ENCODE measurements around the gene C5orf47. TPM values are rescaled to one million over a fixed set of nuclear protein-coding genes. Genes with fewer than 3 reads are reported as not detected.
A peak's percentile ranks its signal among the peaks of the same experiment; 100 is the strongest.

Gene C5orf47
- total RNA-seq, 1 donor from 2014 or later, result 0.69 TPM

DNA sequence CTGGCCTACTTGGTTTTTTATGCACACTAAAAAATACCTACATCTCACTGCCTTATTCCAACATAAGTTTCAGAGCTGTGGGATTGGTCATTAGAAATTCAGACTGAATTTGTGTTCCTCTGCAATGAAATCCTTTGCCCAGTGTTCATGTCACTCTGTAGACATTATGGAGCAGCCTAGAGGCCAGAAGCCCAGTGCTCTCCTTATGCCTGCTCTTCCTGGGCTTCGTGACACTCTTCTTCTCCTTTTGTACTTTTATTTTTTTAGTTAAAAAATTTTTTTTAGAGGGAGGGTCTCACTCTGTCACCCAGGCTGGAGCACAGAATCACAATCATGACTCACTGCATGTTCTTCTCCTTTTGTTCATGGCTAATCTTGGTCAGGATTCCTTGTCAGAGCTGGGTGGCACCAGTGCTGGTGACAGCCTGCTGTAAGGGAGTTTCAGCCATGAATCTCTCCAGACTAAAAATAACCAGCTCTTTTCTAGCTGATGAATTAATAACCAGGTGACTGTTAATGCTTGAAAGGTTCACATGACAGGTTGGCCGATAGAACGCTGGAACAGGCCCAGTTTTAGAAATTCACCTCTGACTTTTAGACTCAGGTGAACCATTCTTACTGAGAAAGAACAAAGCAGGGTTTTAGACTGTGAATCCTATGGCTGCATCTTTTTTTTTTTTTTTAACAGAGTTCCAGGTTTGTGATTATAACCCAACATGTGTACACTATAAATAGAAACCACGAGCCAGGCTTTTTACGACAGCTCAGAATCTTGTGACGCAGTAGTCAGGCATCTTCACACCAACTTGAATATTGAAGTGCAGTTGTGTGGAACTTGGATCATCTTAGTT, 34.1 kb upstream of the C5orf47 start:
- DNase-seq (ENCODE audit: low spot score), result no peak
- Histone ChIP-seq H2AFZ (replicated peaks) (no peak overlapping the region), H3K4me2 (no peak overlapping the region), H3K4me3 (no peak overlapping the region), H3K9me3 (ENCODE audit: low read depth) (no peaks in the 10 kb centered on the region), H4K20me1 (ENCODE audit: low read depth) (no peaks in the 10 kb centered on the region), H3K27me3 (no peaks in the 10 kb centered on the region), H3K9ac (no peak overlapping the region), H3K36me3 (no peaks in the 10 kb centered on the region), H3K4me1 (no peaks in the 10 kb centered on the region), H3F3A (ENCODE audit: low read depth) (no peaks in the 10 kb centered on the region), H3K27ac (no peak overlapping the region), H3K79me2 (ENCODE audit: low read depth) (no peaks in the 10 kb centered on the region)
- Mint-ChIP-seq H3K9me3 (no peaks in the 10 kb centered on the region), H3K27me3 (ENCODE audit: insufficient read depth, low read depth) (no peaks in the 10 kb centered on the region), H3K4me3 (no peak overlapping the region), H3K36me3 (peaks cover 15% of the 10 kb centered on the region), H3K27ac (no peak overlapping the region), H3K4me1 (no peaks in the 10 kb centered on the region)
- TF ChIP-seq EZH2phosphoT487 (IDR thresholded peaks at IDR 0.05), result no peak
- TF ChIP-seq, protein P1, sequence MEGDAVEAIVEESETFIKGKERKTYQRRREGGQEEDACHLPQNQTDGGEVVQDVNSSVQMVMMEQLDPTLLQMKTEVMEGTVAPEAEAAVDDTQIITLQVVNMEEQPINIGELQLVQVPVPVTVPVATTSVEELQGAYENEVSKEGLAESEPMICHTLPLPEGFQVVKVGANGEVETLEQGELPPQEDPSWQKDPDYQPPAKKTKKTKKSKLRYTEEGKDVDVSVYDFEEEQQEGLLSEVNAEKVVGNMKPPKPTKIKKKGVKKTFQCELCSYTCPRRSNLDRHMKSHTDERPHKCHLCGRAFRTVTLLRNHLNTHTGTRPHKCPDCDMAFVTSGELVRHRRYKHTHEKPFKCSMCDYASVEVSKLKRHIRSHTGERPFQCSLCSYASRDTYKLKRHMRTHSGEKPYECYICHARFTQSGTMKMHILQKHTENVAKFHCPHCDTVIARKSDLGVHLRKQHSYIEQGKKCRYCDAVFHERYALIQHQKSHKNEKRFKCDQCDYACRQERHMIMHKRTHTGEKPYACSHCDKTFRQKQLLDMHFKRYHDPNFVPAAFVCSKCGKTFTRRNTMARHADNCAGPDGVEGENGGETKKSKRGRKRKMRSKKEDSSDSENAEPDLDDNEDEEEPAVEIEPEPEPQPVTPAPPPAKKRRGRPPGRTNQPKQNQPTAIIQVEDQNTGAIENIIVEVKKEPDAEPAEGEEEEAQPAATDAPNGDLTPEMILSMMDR (IDR thresholded peaks at IDR 0.05), result no peak
- TF ChIP-seq EZH2 (IDR thresholded peaks at IDR 0.05), result no peak

DNA sequence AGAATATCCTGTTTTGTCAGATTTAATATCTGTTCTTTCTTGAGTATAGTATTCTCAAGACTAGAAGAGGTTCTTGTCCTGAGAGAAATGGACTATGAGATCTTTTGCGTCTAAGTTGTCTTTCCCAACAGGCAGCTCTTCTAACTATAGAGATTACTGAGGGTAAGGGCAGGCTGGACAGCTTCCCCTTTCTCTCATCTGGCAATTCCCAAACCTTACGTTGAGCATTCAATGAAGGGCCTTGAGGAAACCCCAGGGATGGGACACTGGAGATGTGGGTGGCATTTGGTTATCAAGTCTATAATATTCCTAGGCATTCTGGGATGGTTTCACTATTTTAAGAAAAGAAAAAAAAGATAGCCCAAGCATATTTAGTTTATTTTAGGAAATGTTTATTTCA, 28.0 kb upstream of the C5orf47 start:
- Histone ChIP-seq H3K36me3 (no peaks in the 10 kb centered on the region), H3K27me3 (no peaks in the 10 kb centered on the region), H3K27ac (no peak overlapping the region), H3K4me2 (no peak overlapping the region), H2AFZ (replicated peaks) (no peak overlapping the region), H3F3A (ENCODE audit: low read depth) (peaks cover 8% of the 10 kb centered on the region), H3K4me1 (peaks cover 15% of the 10 kb centered on the region), H3K9ac (no peak overlapping the region), H4K20me1 (ENCODE audit: low read depth) (no peaks in the 10 kb centered on the region), H3K4me3 (no peak overlapping the region), H3K9me3 (ENCODE audit: low read depth) (no peaks in the 10 kb centered on the region), H3K79me2 (ENCODE audit: low read depth) (no peaks in the 10 kb centered on the region)
- peaks cover 2% of the 10 kb centered on the region for H3K27me3 Mint-ChIP-seq (ENCODE audit: insufficient read depth, low read depth)
- H3K4me3 Mint-ChIP-seq, result no peak overlapping the region
- H3K27ac Mint-ChIP-seq, result no peak overlapping the region
- H3K9me3 Mint-ChIP-seq, result no peaks in the 10 kb centered on the region
- H3K36me3 Mint-ChIP-seq, result no peaks in the 10 kb centered on the region
- DNase-seq (ENCODE audit: low spot score), result no peak
- TF ChIP-seq EZH2 (IDR thresholded peaks at IDR 0.05), result no peak
- TF ChIP-seq EZH2phosphoT487 (IDR thresholded peaks at IDR 0.05), result no peak
- H3K4me1 Mint-ChIP-seq, result peaks cover 26% of the 10 kb centered on the region

DNA sequence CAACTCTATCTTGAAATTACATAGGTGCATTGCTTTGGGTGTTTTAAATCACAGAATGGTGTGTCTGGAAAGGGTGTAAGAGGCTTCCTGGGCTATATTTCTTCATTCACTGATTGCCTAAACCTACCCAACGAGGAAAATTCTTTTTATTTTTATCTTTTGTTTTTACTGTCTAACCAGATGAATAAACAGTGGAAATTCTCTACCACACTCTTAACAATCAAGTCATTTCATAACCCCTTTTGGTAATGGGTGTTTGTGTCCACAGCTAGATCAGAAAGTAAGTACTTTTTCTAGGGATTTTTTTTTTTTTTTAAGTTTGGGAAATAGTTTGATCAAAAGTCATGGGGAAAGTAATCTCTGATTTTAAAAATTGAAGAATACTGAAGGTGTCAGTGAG, 27.6 kb upstream of the C5orf47 start:
- H4K20me1 ChIP-seq (ENCODE audit: low read depth), result no peaks in the 10 kb centered on the region
- H3K27ac ChIP-seq, result no peak overlapping the region
- H3K4me3 Mint-ChIP-seq, result no peak overlapping the region
- no peaks in the 10 kb centered on the region for H3K36me3 Mint-ChIP-seq
- H3K9me3 Mint-ChIP-seq, result no peaks in the 10 kb centered on the region
- DNase-seq (ENCODE audit: low spot score), result no peak
- H3K4me2 ChIP-seq, result no peak overlapping the region
- peaks cover 15% of the 10 kb centered on the region for H3K4me1 ChIP-seq
- peaks cover 2% of the 10 kb centered on the region for H3K27me3 Mint-ChIP-seq (ENCODE audit: insufficient read depth, low read depth)
- no peaks in the 10 kb centered on the region for H3K79me2 ChIP-seq (ENCODE audit: low read depth)
- H2AFZ ChIP-seq (replicated peaks), result no peak overlapping the region
- no peak overlapping the region for H3K4me3 ChIP-seq
- TF ChIP-seq, protein P1 (IDR thresholded peaks at IDR 0.05), result no peak
- TF ChIP-seq EZH2 (IDR thresholded peaks at IDR 0.05), result no peak
- no peak for TF ChIP-seq EZH2phosphoT487 (IDR thresholded peaks at IDR 0.05)
- H3F3A ChIP-seq (ENCODE audit: low read depth), result peaks cover 8% of the 10 kb centered on the region
- peaks cover 26% of the 10 kb centered on the region for H3K4me1 Mint-ChIP-seq
- H3K9ac ChIP-seq, result no peak overlapping the region
- H3K36me3 ChIP-seq, result no peaks in the 10 kb centered on the region
- H3K9me3 ChIP-seq (ENCODE audit: low read depth), result no peaks in the 10 kb centered on the region
- no peak overlapping the region for H3K27ac Mint-ChIP-seq
- H3K27me3 ChIP-seq, result no peaks in the 10 kb centered on the region

DNA sequence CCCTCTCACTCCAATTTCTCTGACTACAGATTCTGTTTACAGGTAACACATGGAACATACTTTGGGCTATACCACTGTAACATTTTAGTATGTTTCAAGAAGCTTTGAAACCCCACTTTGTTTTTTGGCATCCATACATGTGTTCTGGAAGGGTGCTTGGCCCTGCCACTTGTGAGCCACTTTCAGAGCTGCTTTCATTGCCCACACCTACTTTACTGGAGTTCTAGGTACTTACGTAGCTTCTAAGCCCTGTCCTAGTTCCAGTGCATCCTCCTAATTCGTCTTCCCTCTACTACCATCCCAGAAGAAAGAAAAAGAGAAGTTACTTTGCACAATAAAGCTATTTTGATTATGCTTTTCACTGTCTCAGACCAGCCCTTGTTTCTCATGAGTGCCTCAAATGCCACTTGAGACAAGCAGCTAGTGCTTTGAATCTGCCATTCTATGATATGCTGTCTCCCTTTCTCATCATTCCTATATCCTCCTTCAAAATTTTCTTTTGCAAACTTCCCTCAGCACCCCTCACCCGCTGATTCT, 26.5 kb upstream of the C5orf47 start:
- no peaks in the 10 kb centered on the region for H3K9me3 Mint-ChIP-seq
- no peak for DNase-seq (ENCODE audit: low spot score)
- Histone ChIP-seq H3K27ac (no peak overlapping the region), H3K4me1 (peaks cover 17% of the 10 kb centered on the region), H3K36me3 (no peaks in the 10 kb centered on the region), H3K4me3 (no peak overlapping the region), H3F3A (ENCODE audit: low read depth) (peaks cover 12% of the 10 kb centered on the region), H3K27me3 (no peaks in the 10 kb centered on the region), H3K79me2 (ENCODE audit: low read depth) (no peaks in the 10 kb centered on the region), H3K9ac (no peak overlapping the region), H3K9me3 (ENCODE audit: low read depth) (no peaks in the 10 kb centered on the region), H3K4me2 (peak overlapping the region; percentile 66), H2AFZ (replicated peaks) (peak overlapping the region; percentile 76), H4K20me1 (ENCODE audit: low read depth) (no peaks in the 10 kb centered on the region)
- no peak overlapping the region for H3K4me3 Mint-ChIP-seq
- peak overlapping the region; percentile 74 for H3K27ac Mint-ChIP-seq
- peaks cover 31% of the 10 kb centered on the region for H3K4me1 Mint-ChIP-seq
- TF ChIP-seq, protein P1 (IDR thresholded peaks at IDR 0.05), result no peak
- no peak for TF ChIP-seq EZH2 (IDR thresholded peaks at IDR 0.05)
- no peak for TF ChIP-seq EZH2phosphoT487 (IDR thresholded peaks at IDR 0.05)
- peaks cover 2% of the 10 kb centered on the region for H3K27me3 Mint-ChIP-seq (ENCODE audit: insufficient read depth, low read depth)
- no peaks in the 10 kb centered on the region for H3K36me3 Mint-ChIP-seq
